Lower leg skin (tissue), 4 donors: ENCODE measurements around the gene TRIP4. TPM values are rescaled to one million over a fixed set of nuclear protein-coding genes. Genes with fewer than 3 reads are reported as not detected.

ENCODE experiments used
- DNase-seq, 2 donors: peaks; one replicate each; pipeline ENCODE4 v3.0.0-alpha.2; 2019; ENCODE audit warnings: low spot score in 2 of 2
- H3K4me3 ChIP-seq: fragments of 200-600 bp; sonication (generic); 2 replicates; pipeline ENCODE4 v1.5.1; 2017; ENCODE audit warnings: mild to moderate bottlenecking, low read depth; ENCODE audit not compliant: poor library complexity, severe bottlenecking
- POLR2A ChIP-seq, 2 donors: fragments of 450-650 bp; IDR thresholded peaks; one replicate each; pipeline ENCODE4 v1.6.1; 2016 to 2017; ENCODE audit warnings: antibody characterized with exemption in 2 of 2, mild to moderate bottlenecking in 1 of 2, moderate library complexity in 1 of 2
- WGBS, 2 donors: methylation state at CpG; one replicate each; pipeline ENCODE4 v1.1.5; 2018; 5-methylcytosine and 5-hydroxymethylcytosine counted together
- intact Hi-C: fragments of 100-400 bp; cut with DNase I; formaldehyde crosslinking; loops from one replicate; pipeline ENCODE4 v1.15.0; 2023; ENCODE audit warnings: low total_unique reads
- total RNA-seq, 4 donors: library from RNA; depleted of rRNA; stranded (reverse); fragments of >200 nt; gene quantifications; one replicate each; pipeline ENCODE4 v1.1.0, GENCODE V29; 2016
- TF ChIP-seq, protein P1 (sequence below), 3 donors: fragments of 450-650 bp; IDR thresholded peaks; one replicate each; pipeline ENCODE4 v1.5.1; 2016; ENCODE audit warnings: antibody characterized with exemption in 3 of 3, mild to moderate bottlenecking in 3 of 3, moderate library complexity in 2 of 3

Gene TRIP4
- 10 to 100 TPM in 3 of 4 donors, 1 to 10 TPM in 1; 9.7 to 13.8 (median 13.1) TPM for total RNA-seq

DNA sequence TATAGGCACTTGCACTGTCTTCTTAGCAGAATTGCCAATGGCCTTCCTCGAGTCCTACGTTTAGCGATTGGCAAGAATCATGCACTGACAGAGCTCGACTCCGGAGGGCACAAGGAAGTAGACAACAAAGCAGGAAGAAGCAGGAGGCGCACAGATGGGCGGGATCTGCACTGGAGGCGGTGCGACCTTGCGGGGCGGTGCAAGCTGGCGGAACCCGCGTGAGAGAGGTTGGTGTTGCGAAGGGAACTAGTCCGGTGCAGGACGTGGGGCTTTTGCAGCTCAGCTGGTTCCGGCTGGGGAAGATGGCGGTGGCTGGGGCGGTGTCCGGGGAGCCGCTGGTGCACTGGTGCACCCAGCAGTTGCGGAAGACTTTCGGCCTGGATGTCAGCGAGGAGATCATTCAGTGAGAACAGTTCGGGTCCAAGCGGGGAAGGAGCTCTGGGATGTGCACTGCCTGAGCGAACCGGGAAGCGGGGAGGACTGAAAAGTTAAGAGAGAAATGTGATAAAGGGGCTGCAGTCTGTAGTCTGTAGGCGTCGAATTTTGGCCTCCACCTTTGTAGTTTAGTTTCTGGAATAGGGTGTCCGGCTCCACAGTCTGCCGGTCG is at the start of gene TRIP4:
TRIP4 (plus strand) TSS at position 275 of the 607 bp plus-strand sequence; CDS start at position 303, 28 bp downstream.
- intact Hi-C loops: no loop called here
- 0 to 1% methylated on average over 35 of the region's 35 CpGs for WGBS, 2 donors
- peak within 1 kb of the TSS; percentile 59 for H3K4me3 ChIP-seq
- no peak for TF ChIP-seq POLR2A (IDR thresholded peaks at IDR 0.05)
- TF ChIP-seq, protein P1, sequence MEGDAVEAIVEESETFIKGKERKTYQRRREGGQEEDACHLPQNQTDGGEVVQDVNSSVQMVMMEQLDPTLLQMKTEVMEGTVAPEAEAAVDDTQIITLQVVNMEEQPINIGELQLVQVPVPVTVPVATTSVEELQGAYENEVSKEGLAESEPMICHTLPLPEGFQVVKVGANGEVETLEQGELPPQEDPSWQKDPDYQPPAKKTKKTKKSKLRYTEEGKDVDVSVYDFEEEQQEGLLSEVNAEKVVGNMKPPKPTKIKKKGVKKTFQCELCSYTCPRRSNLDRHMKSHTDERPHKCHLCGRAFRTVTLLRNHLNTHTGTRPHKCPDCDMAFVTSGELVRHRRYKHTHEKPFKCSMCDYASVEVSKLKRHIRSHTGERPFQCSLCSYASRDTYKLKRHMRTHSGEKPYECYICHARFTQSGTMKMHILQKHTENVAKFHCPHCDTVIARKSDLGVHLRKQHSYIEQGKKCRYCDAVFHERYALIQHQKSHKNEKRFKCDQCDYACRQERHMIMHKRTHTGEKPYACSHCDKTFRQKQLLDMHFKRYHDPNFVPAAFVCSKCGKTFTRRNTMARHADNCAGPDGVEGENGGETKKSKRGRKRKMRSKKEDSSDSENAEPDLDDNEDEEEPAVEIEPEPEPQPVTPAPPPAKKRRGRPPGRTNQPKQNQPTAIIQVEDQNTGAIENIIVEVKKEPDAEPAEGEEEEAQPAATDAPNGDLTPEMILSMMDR (IDR thresholded peaks at IDR 0.05): peak in 1 of 3 donors; percentile 41
- peak; percentile 94 to 99 for DNase-seq

DNA sequence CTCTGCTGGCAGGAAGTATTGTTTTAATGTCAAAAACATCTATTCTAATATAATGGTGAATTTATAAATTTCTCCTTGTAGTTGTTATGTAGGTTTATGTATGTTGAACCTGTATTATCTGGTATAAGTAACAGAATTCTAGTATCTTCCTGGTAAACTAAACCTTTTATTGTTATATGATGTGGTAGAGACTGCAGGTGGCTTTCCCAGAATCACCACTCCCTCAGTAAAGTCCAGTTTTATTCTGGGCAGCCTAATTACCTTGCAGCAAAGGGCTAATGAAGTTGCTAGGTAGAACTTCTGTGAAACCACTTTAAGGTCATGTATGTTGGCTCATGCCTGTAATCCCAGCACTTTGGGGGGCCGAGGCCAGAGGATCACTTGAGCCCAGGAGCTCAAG is 47.3 kb upstream of the TRIP4 start:
- H3K4me3 ChIP-seq: no peak overlapping the region
- no peak for TF ChIP-seq POLR2A (IDR thresholded peaks at IDR 0.05)
- TF ChIP-seq, protein P1 (IDR thresholded peaks at IDR 0.05): no peak
- 100% methylated on average over 1 of the region's 1 CpG for WGBS, 2 donors
- intact Hi-C loops: loop anchor here (5.0 kb wide), 1 partner anchor 873 kb away; no protein-coding TSS in a partner anchor
- no peak for DNase-seq

DNA sequence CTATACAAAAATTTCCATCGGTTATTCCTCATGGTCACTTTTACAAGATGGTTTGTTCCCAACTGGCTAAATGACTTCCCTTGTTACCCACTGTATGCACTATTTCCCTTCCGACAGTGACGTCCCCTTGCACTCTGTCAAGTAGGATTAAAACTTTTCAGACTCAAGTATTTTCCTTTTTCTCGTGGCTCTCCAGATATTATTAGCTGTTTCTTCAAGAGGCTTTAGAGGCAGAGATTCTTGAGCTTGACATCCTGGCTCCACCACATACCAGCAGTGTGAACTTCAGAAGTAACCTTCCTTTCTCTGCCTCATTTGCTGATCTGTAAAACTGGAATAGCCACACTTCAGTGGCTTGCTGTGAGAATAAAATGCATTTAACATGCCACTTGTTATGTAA is 45.7 kb upstream of the TRIP4 start:
- intact Hi-C loops: loop anchor here (5.0 kb wide), 1 partner anchor 875 kb away; no protein-coding TSS in a partner anchor
- no peak overlapping the region for H3K4me3 ChIP-seq
- TF ChIP-seq POLR2A (IDR thresholded peaks at IDR 0.05): no peak
- TF ChIP-seq, protein P1 (IDR thresholded peaks at IDR 0.05): no peak
- WGBS, 2 donors: 94 to 95% methylated on average over 4 of the region's 4 CpGs
- no peak for DNase-seq

DNA sequence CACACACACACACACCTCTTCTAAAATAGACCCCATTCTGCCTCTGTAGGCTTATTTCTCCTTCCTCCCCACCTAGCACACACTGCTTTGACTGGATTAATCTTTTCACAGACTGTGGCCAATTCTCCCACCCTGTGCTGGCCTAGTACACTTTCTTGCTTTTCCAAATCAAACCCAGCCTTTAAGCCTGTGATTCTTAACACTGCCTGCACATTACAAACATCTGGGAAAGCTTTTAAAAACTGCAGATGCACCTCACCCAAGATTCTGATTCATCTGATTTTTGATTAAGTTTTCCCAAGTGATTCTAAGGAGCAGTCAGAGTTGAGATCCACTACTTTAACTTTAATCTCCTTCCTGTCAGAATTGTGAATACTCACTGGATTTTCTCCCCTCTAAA is 44.4 kb upstream of the TRIP4 start:
- intact Hi-C loops: loop anchor here (5.0 kb wide), 1 partner anchor 876 kb away; no protein-coding TSS in a partner anchor
- no peak overlapping the region for H3K4me3 ChIP-seq
- TF ChIP-seq, protein P1 (IDR thresholded peaks at IDR 0.05): no peak
- DNase-seq: no peak

DNA sequence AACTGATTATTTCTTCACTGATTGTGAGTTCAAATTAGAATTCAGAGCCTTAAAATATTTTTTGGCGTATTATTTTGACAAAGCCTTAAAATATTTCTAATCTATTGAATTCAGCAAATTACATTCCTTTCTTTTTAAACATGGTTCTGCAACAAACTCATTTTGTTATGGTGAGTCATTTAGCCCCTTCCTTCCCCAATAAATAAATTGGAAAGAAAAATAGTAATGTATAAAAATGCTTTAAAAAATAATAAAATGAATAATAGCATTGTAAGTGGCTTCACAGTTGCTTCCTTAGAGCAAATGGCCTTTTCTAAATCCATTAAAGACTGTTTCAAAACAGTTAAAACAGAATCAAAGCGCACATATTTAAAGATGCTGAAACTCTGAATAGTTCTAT is 43.8 kb upstream of the TRIP4 start:
- no peak for TF ChIP-seq POLR2A (IDR thresholded peaks at IDR 0.05)
- TF ChIP-seq, protein P1 (IDR thresholded peaks at IDR 0.05): no peak
- intact Hi-C loops: loop anchor here (5.0 kb wide), 1 partner anchor 877 kb away; no protein-coding TSS in a partner anchor
- WGBS, 2 donors: 82 to 87% methylated on average over 2 of the region's 2 CpGs
- DNase-seq: no peak
- H3K4me3 ChIP-seq: no peak overlapping the region
